Measurements from ENCODE around the gene PLCH2.

The PLCH2 gene

GRCh38 chr1:2477791-2478499 is 1.9 kb downstream of the PLCH2 start:
- DNase-seq (ENCODE audit: low spot score) = no peak

- DNase-seq (ENCODE audit: low spot score) = no peak
Measured at GRCh38 chr1:2479186-2479585, 3.1 kb downstream of the PLCH2 start.

- no peak for DNase-seq (ENCODE audit: low spot score)
Measured at GRCh38 chr1:2479618-2480017, 3.5 kb downstream of the PLCH2 start.

GRCh38 chr1:2480236-2480985 is 4.3 kb downstream of the PLCH2 start:
- no peak for DNase-seq (ENCODE audit: low spot score)

GRCh38 chr1:2480986-2481364 is 4.9 kb downstream of the PLCH2 start:
- DNase-seq (ENCODE audit: low spot score) = no peak

GRCh38 chr1:2481885-2482284 is 5.8 kb downstream of the PLCH2 start:
- no peak for DNase-seq (ENCODE audit: low spot score)

GRCh38 chr1:2482588-2482987 is 6.5 kb downstream of the PLCH2 start:
- DNase-seq (ENCODE audit: low spot score) = no peak

GRCh38 chr1:2483026-2483425 is 6.9 kb downstream of the PLCH2 start:
- DNase-seq (ENCODE audit: low spot score) = no peak

- no peak for DNase-seq (ENCODE audit: low spot score)
Measured at GRCh38 chr1:2483970-2484369, 7.9 kb downstream of the PLCH2 start.

- DNase-seq (ENCODE audit: low spot score) = no peak
Measured at GRCh38 chr1:2486041-2486440, 10.0 kb downstream of the PLCH2 start.

- no peak for DNase-seq (ENCODE audit: low spot score)
Measured at GRCh38 chr1:2486558-2486957, 10.5 kb downstream of the PLCH2 start.

GRCh38 chr1:2488688-2489087 is 12.6 kb downstream of the PLCH2 start:
- no peak for DNase-seq (ENCODE audit: low spot score)

- DNase-seq (ENCODE audit: low spot score) = no peak
Measured at GRCh38 chr1:2489615-2490014, 13.5 kb downstream of the PLCH2 start.

- no peak for DNase-seq (ENCODE audit: low spot score)
Measured at GRCh38 chr1:2492091-2492490, 16.0 kb downstream of the PLCH2 start.

- no peak for DNase-seq (ENCODE audit: low spot score)
Measured at GRCh38 chr1:2493218-2493617, 17.1 kb downstream of the PLCH2 start.

GRCh38 chr1:2493691-2494322 is 17.7 kb downstream of the PLCH2 start:
- no peak for DNase-seq (ENCODE audit: low spot score)

GRCh38 chr1:2494323-2494693 is 18.2 kb downstream of the PLCH2 start:
- no peak for DNase-seq (ENCODE audit: low spot score)

- no peak for DNase-seq (ENCODE audit: low spot score)
Measured at GRCh38 chr1:2495026-2495425, 18.9 kb downstream of the PLCH2 start.

- no peak for DNase-seq (ENCODE audit: low spot score)
Measured at GRCh38 chr1:2495546-2495945, 19.5 kb downstream of the PLCH2 start.

GRCh38 chr1:2496087-2496622 is 20.1 kb downstream of the PLCH2 start:
- no peak for DNase-seq (ENCODE audit: low spot score)

- DNase-seq (ENCODE audit: low spot score) = no peak
Measured at GRCh38 chr1:2496746-2497145, 20.7 kb downstream of the PLCH2 start.

GRCh38 chr1:2497891-2498290 is 21.8 kb downstream of the PLCH2 start:
- no peak for DNase-seq (ENCODE audit: low spot score)

GRCh38 chr1:2498648-2499047 is 22.6 kb downstream of the PLCH2 start:
- no peak for DNase-seq (ENCODE audit: low spot score)

All from AG08396 (cell line).